ENCODE data around the gene MORC1.
"Not testable (repeated sequence)": the region's sequence is repeated elsewhere in the genome, so short reads cannot be mapped to it uniquely, and the experiment has no call there.

MORC1 gene

GRCh38 chr3:109098079-109098644 is 19.8 kb downstream of the MORC1 start:
- no peak for DNase-seq (ENCODE audit: low spot score)

GRCh38 chr3:109095166-109095565 is 22.8 kb downstream of the MORC1 start:
- no peak for DNase-seq (ENCODE audit: low spot score)

- DNase-seq (ENCODE audit: low spot score) = no peak
Measured at GRCh38 chr3:109093561-109093960, 24.4 kb downstream of the MORC1 start.

GRCh38 chr3:109091846-109092245 is 26.1 kb downstream of the MORC1 start:
- no peak for DNase-seq (ENCODE audit: low spot score)

GRCh38 chr3:109089265-109089664 is 28.7 kb downstream of the MORC1 start:
- no peak for DNase-seq (ENCODE audit: low spot score)

- DNase-seq (ENCODE audit: low spot score) = peak; percentile 6
Measured at GRCh38 chr3:109081746-109082510, 36.0 kb downstream of the MORC1 start.

GRCh38 chr3:109080090-109080489 is 37.8 kb downstream of the MORC1 start:
- not testable (repeated sequence) for DNase-seq (ENCODE audit: low spot score)

GRCh38 chr3:109073116-109073515 is 44.8 kb downstream of the MORC1 start:
- DNase-seq (ENCODE audit: low spot score) = no peak

- DNase-seq (ENCODE audit: low spot score) = no peak
Measured at GRCh38 chr3:109072194-109072593, 45.7 kb downstream of the MORC1 start.

GRCh38 chr3:109071350-109072142 is 46.4 kb downstream of the MORC1 start:
- DNase-seq (ENCODE audit: low spot score) = no peak

GRCh38 chr3:109070211-109070610 is 47.7 kb downstream of the MORC1 start:
- DNase-seq (ENCODE audit: low spot score) = no peak

GRCh38 chr3:109066864-109067263 is 51.1 kb downstream of the MORC1 start:
- no peak for DNase-seq (ENCODE audit: low spot score)

GRCh38 chr3:109059264-109059663 is 58.7 kb downstream of the MORC1 start:
- DNase-seq (ENCODE audit: low spot score) = no peak

GRCh38 chr3:109057616-109058015 is 60.3 kb downstream of the MORC1 start:
- DNase-seq (ENCODE audit: low spot score) = no peak

GRCh38 chr3:109057056-109057455 is 60.9 kb downstream of the MORC1 start:
- DNase-seq (ENCODE audit: low spot score) = no peak

- DNase-seq (ENCODE audit: low spot score) = peak; percentile 2
Measured at GRCh38 chr3:109050591-109051167, 67.3 kb downstream of the MORC1 start.

GRCh38 chr3:109047366-109047765 is 70.6 kb downstream of the MORC1 start:
- DNase-seq (ENCODE audit: low spot score) = no peak

GRCh38 chr3:109045271-109046040 is 72.5 kb downstream of the MORC1 start:
- DNase-seq (ENCODE audit: low spot score) = no peak

GRCh38 chr3:109035082-109035481 is 82.9 kb downstream of the MORC1 start:
- no peak for DNase-seq (ENCODE audit: low spot score)

GRCh38 chr3:109033000-109033660 is 84.8 kb downstream of the MORC1 start:
- no peak for DNase-seq (ENCODE audit: low spot score)

- no peak for DNase-seq (ENCODE audit: low spot score)
Measured at GRCh38 chr3:109028753-109029152, 89.2 kb downstream of the MORC1 start.
